ENCODE data around the gene DERL3. TPM values are rescaled to one million over a fixed set of nuclear protein-coding genes. Genes with fewer than 3 reads are reported as not detected.

Gene DERL3
- total and polyA plus RNA-seq, 2 experiments from 2014 or later: 13.6 to 19.5 TPM

GRCh38 chr22:23878219-23878618 lies 39.4 kb upstream of the DERL3 start (continued):
- no peak for TF ChIP-seq REST (IDR thresholded peaks at IDR 0.05; ENCODE audit: unreplicated experiment)
- TF ChIP-seq EZH2 (IDR thresholded peaks at IDR 0.05; ENCODE audit: low read depth, unreplicated experiment): no peak

GRCh38 chr22:23877566-23877965 lies 38.8 kb upstream of the DERL3 start:
- no peak overlapping the region for H3K4me3 Mint-ChIP-seq
- ATAC-seq (no peak), DNase-seq (ENCODE audit: low spot score) (no peak)

More at GRCh38 chr22:23877566-23877965, 38.8 kb upstream of the DERL3 start:
- peaks cover 3% of the 10 kb centered on the region; the same call in 2 of the 3 replicates for H3K4me1 Mint-ChIP-seq
- H3K27me3 ChIP-seq (ENCODE audit: insufficient read depth): no peaks in the 10 kb centered on the region
- H3K4me3 ChIP-seq: no peak overlapping the region
- H3K4me2 ChIP-seq: no peak overlapping the region
- peaks cover 31% of the 10 kb centered on the region for H3K36me3 Mint-ChIP-seq (ENCODE audit: low read depth)
- no peaks in the 10 kb centered on the region for H3K79me2 ChIP-seq (replicated peaks; ENCODE audit: insufficient read depth)
- H2AFZ ChIP-seq: no peak overlapping the region
- no peaks in the 10 kb centered on the region for H3K9me2 ChIP-seq (ENCODE audit: insufficient read depth)
- H3K27ac ChIP-seq (ENCODE audit: low read depth): no peak overlapping the region
- H4K20me1 ChIP-seq (replicated peaks; ENCODE audit: insufficient read depth): no peaks in the 10 kb centered on the region
- no peak overlapping the region for H3K27ac Mint-ChIP-seq
- H3K36me3 ChIP-seq (ENCODE audit: insufficient read depth): no peaks in the 10 kb centered on the region
- H3K27me3 Mint-ChIP-seq (ENCODE audit: insufficient read depth, low read depth, poor library complexity): no peaks in the 10 kb centered on the region
- no peak for TF ChIP-seq NANOG (IDR thresholded peaks at IDR 0.05; ENCODE audit: borderline replicate concordance)
- no peak for TF ChIP-seq CTCF (conservative IDR thresholded peaks at IDR 0.05; ENCODE audit: low read depth in 2 of 2)
- TF ChIP-seq ZNF114 (CRISPR knock-in tag; IDR thresholded peaks at IDR 0.05): no peak
- no peak for TF ChIP-seq ETS1 (IDR thresholded peaks at IDR 0.05)
- no peak for TF ChIP-seq REST (IDR thresholded peaks at IDR 0.05; ENCODE audit: unreplicated experiment)
- TF ChIP-seq JUNB (IDR thresholded peaks at IDR 0.05; ENCODE audit: unreplicated experiment): no peak
- no peak for TF ChIP-seq POLR2AphosphoS5 (IDR thresholded peaks at IDR 0.05; ENCODE audit: low read depth)
- TF ChIP-seq STAT1 (IDR thresholded peaks at IDR 0.05; ENCODE audit: unreplicated experiment): no peak
- TF ChIP-seq EZH2 (IDR thresholded peaks at IDR 0.05; ENCODE audit: low read depth, unreplicated experiment): no peak
- no peak for TF ChIP-seq EZH2phosphoT487 (IDR thresholded peaks at IDR 0.05; ENCODE audit: unreplicated experiment)
- no peak for TF ChIP-seq CREB1 (CRISPR knock-in tag; IDR thresholded peaks at IDR 0.05; ENCODE audit: low read depth)
- no peaks in the 10 kb centered on the region for H3K9me3 Mint-ChIP-seq
- no peaks in the 10 kb centered on the region for H3F3A ChIP-seq (replicated peaks; ENCODE audit: low read depth)
- H3K4me1 ChIP-seq (ENCODE audit: insufficient read depth): no peaks in the 10 kb centered on the region

All from GM23338 (cell line).